HG03439 (cell line): ENCODE measurements around the gene MOB2.

Source experiments
- ATAC-seq: cut with Tn5 transposase; IDR thresholded peaks from one replicate; pipeline ENCODE4 v1.9.1; 2021; ENCODE audit warnings: mild to moderate bottlenecking, moderate library complexity; ENCODE audit not compliant: unreplicated experiment

MOB2 gene

DNA sequence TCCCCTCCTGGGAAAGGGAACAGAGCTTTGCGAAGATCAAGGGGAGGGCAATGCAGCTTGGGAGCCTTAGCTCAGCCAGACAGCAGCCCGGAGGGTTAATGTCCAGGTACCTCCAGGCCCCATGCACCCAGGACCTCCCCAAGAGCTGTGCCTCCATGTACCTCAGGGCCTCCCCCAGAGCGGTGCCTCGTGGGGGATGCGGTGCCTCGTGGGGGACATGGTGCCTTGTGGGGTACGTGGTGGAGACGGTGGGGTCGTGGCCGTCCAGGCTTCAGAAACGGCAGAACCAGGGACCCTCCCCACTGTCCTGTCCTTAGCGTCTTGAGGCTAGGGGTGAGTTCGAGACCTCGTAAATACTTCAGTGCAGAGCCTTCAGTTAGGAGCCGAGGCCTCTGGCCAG, 63.6 kb downstream of the MOB2 start:
- no peak for ATAC-seq

DNA sequence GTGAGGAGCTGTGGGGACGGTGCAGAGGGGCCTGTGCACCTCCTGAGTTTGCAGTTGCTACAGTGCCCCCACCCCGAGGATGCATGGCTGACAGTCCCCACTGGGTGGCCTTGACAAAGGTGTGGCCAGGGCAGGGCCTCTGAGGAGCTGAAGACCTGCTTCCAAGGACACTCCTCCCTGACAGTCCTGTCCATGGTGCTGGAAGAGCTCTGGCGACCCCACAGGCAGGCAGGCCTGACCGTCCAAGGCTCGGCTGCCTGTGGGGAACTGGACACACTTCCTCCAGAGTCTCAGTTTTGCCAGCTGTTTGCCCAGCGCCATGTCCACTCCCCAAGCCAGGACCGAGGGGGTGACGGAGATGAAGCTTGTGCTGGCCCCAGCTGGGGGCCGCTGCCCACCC, 64.1 kb downstream of the MOB2 start:
- no peak for ATAC-seq

DNA sequence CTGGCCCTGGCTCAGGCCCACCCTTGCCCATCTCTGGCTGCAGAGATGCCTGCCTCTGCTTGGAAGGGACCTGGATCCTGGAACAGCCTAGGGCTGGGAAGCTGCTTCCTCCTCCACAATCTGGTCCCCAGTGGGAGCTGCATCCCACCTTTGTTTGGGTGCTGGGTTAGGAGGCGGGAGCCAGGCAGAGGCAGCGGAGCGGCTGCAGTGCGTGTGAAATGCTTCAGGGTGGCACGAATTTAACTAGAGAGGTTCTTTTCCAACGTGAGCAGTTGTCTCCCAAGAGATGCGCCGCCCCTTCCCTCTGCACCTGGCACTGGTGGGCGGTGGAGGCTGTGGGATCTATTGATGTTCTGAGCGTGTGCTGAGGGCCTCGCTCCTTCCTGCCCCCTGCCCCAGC, 65.3 kb downstream of the MOB2 start:
- no peak for ATAC-seq

DNA sequence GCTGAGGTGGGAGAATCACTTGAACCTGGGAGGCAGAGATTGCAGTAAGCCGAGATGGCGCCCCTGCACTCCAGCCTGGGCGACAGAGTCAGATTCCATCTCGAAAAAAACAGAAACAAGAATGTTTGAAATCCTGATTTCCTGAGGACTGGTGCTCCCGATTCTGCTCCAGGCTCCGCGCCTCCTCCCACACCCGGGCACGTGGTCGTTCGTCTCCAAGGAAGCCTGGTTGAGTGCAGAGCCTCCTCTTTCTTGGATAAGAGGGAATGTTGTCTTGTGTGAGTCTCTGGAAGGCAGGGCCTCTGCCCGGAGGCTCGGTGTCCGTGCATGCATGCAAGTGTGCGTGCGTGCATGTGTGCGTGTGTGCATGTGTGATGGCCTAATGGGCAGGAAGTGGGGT, 66.8 kb downstream of the MOB2 start:
- ATAC-seq, result no peak
